ENCODE results near the gene USP12.

USP12 gene

DNA sequence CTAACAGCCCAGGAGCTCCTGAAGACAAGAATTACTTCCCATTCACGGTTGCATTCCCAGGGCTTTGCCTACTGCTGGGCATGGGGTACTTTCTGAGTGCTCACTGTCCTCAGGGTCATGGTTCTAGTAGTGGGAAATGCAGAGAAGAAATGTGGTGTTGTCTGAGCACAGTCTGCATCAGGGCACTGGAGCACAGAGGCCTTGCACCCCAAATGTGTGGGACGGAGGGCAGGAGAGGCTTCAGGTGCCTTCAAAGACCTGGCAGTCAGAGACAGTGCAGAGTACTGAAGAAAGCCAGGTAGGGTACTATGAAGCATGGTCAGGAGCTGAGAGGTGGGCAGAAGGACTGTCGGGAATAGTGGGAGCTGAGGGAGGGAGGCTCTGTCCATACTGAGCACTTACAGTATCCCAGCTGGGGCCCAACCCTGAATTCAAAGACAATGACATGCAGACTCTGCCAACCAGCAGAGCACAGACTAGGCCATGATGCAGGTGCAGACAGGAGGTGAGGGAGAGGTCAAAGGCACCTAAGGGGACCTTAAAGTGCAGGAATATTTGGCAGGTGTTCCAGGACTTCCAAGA, 144.4 kb downstream of the USP12 start:
- DNase-seq, result no peak

DNA sequence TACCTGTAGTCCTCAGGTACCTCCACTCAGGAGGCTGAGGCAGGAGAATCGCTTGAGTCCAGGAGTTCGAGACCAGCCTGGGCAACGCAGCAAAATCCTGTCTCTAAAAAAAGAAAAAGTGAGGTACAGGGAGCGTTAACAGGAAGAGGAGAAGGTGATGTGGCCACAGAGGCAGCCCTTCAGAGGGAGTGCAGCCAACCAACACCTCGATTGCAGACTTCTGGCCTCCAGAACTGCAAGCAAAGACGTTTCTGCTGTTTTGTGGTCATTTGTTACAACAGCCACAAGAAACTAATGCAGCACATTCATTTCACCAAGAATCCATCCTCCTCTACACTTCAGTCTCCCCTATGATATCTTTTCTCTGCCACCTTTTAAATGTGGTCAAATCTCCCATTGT, 145.2 kb downstream of the USP12 start:
- DNase-seq, result no peak

DNA sequence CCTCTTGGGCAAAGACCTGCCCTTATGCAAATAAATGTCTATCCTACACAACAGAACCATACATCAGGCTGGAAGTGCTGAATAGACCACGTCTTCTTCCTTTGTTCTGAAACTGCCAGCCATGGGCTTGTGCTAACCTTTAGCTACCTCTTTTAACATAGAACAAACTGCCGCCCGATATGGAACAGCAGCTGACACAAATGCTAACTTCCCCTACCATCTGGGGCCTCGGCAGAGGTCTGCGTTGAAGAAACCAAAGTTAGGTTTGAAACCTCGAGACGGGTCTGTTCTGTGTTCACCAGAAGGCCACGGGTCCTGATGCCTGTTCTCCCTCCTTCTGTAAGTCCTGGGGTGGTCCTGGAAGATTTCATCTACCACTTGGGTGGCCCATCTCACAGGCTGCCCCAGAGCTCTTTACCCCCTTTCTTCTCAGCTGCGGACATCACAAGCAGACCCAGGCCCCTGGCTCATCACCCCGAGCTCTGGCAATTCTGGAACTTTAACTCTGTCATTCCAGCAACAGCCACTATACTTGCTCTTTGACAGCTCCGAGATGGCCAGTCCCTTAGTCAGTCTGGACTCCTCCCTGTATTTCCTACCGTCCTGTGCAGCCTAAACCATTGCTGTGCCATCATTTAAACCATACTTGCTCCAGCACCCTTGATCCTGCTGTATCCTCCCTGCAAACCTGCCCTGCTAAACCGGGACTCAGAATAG, 146.7 kb downstream of the USP12 start:
- no peak for DNase-seq

DNA sequence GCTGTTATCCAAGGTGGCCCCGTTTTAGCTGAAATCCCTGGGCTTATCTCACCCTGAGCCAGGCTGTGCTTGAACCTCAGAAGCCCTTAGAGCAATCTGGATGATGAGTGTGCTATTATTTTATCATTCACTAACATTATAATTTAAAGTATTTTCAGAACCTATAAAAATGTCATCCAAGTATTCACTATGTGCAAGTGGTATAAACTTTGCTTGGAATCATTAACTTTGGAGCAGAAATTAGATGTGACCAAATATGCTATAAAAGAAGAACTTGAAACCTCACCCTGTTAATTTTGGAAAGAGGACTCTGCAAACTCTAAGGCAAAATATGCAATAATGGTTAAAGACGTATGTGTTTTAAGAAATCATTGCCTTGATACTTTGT, 147.5 kb downstream of the USP12 start:
- no peak for DNase-seq

DNA sequence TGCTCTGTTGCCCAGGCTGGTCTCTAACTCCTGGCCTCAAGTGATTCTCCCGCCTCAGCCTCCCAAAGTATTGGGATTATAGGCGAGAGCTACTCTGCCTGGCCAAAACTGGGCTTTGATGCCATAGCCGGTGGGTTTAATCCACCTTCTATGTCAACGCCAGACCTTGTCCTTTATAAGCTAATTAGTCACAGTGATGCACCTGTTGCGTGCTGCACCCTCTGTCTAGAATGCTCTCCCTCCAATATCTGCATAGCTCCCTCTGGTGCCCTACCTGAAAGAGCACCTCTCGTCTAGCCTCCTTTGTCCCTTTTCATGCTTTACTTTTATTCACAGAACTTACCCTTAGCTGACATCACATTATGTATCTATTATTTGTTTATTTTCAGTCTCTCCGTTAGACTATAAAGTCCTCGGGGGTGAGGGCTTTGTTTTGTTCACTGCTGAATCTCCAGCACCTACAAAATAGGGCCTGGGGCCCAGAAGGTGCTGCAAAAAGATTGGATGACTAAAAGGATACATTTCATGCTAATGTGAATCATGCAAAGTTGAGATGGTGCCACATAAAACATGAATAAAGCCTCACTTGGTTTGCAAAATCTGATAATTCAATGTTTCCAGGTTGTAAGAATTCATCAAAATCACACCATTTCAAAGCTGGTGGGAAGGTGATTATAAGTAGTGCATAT, 148.1 kb downstream of the USP12 start:
- no peak for DNase-seq

DNA sequence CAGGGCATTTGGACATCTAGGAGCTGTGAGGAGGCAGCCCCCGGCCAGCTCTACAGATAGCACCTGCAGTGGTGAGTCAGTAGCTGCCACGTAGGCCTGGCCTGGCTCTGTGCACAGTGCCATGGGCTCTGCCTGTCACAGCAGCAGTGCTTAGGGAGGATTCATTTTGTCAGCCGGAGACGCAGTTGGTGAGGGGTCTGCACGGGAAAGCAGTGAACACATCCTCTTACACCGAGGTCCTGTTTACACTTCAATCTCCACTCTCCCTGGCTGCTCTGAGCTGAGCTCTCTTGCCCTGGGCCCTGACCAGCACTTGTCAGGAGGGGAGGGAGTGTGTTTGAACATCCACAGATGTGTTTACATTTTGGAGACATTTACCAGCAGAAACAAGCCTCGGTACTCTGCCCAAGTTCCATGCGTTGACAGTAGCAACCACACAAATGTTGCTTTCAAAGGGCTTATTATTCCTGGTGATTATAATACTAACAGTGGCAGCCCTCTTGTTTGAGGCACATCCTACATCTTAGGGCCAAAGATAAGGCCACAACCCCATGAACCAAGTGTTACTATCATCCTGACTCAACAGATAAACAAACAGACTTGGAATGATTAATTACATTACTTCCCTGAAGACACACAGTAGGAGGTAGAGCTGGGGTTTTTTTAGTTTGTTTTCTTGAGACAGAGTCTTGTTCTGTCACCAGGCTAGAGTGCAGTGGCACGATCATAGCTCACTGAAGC, 148.9 kb downstream of the USP12 start:
- DNase-seq, result no peak

DNA sequence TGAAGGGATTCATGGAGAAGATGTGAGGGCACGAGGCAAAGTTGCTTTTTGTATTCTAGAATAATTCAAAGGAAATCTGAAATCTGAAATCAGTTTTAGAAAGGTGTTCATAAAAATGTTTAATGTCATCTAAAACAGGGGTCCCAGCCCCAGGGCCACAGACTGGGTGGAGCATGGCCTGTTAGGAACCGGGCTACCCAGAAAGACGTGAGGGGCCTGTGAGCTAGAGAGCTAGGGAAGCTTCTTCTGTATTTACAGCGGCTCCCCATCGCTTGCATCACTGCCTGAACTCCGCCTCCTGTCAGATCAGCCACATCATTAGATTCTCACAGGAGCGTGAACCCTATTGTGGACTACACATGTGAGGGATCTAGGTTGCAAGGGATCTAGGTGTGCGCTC, 151.2 kb downstream of the USP12 start:
- DNase-seq, result no peak

DNA sequence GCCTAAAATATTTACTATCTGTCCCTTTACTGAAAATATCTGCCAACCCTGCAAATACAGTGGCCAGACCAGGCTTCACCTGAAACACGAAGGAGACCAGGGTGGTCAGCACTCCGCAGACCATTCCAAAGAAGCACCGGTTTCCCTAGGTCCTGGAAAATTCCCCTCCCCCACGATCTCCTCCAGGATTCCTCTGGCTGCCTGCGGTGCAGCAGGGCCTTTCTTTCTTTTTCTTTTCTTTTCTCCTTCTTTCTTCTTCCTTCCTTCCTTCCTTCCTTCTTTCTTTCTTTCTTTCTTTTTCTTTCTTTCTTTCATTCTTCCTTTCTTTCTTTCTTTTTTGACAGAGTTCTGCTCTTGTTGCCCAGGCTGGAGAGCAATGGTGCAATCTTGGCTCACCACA, 152.7 kb downstream of the USP12 start:
- DNase-seq, result no peak

DNA sequence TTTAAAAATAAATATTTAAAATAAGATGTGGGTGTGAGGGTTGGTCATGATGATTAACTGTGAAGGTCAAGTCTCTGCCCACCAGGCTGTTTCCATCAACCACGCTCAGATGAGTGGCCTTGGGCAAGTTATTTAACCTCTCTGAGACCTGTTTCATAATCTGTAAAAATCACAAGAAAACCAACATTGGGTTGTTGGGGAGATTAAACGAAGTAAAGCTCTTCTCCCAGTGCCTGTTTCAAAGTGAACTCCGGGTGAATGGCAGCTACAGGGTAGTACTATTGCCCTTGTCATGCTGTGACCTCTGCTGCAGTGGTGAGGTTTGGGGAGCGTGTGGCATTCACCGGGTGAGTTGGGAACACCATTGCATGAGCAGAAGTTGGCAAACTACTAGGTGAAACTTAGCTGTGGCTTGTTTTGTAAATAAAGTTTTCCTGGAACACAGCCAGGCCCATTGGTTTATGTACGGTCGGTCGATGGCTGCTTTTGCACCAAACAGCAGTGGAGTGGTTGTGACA, 153.2 kb downstream of the USP12 start:
- DNase-seq, result no peak

DNA sequence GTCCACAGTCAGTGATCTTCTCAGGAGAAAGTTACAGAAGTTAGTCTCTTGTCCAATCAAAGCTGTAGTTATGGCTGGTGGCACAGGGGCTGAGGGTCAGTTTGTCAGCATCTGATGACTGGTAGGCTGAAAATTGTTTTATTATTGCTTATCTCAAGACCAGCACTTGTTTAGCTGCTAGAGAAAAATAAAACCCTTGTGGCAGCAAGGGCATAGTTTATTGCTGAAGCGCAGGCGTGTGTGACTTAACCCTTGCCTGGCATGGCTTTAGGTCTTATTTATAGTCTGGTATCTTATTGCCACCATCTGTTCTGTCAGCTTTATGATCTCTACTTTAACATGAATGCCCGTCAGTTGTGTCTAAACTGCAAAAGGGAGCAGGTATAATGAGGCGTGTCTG, 154.7 kb downstream of the USP12 start:
- no peak for DNase-seq
